NCI-H774 (cell line): ENCODE data around the gene UACA.
A peak's percentile ranks its signal among the peaks of the same experiment; 100 is the strongest.
"Not testable (repeated sequence)": the region's sequence is repeated elsewhere in the genome, so short reads cannot be mapped to it uniquely, and the experiment has no call there.

ENCODE experiments used
- DNase-seq: peaks from one replicate; lab custom pipeline; 2025; lab: John Stamatoyannopoulos, UW

UACA gene

GRCh38 chr15:70752193-70752635 is 11.1 kb downstream of the UACA start:
- DNase-seq, result no peak

GRCh38 chr15:70750203-70750869 is 13.0 kb downstream of the UACA start:
- no peak for DNase-seq

- DNase-seq, result no peak
Measured at GRCh38 chr15:70748281-70748747, 15.0 kb downstream of the UACA start.

- DNase-seq, result not testable (repeated sequence)
Measured at GRCh38 chr15:70746598-70746997, 16.8 kb downstream of the UACA start.

GRCh38 chr15:70742928-70743327 is 20.4 kb downstream of the UACA start:
- DNase-seq, result no peak

- DNase-seq, result no peak
Measured at GRCh38 chr15:70741677-70742293, 21.6 kb downstream of the UACA start.

- no peak for DNase-seq
Measured at GRCh38 chr15:70741107-70741531, 22.2 kb downstream of the UACA start.

- not testable (repeated sequence) for DNase-seq
Measured at GRCh38 chr15:70735040-70735439, 28.3 kb downstream of the UACA start.

- DNase-seq, result no peak
Measured at GRCh38 chr15:70729164-70729563, 34.2 kb downstream of the UACA start.

GRCh38 chr15:70726753-70727152 is 36.6 kb downstream of the UACA start:
- DNase-seq, result no peak

GRCh38 chr15:70723927-70724326 is 39.4 kb downstream of the UACA start:
- DNase-seq, result no peak

GRCh38 chr15:70723122-70723422 is 40.3 kb downstream of the UACA start:
- no peak for DNase-seq

GRCh38 chr15:70722266-70723121 is 40.9 kb downstream of the UACA start:
- DNase-seq, result peak; percentile 25

GRCh38 chr15:70720228-70721016 is 42.9 kb downstream of the UACA start:
- no peak for DNase-seq

- DNase-seq, result no peak
Measured at GRCh38 chr15:70717237-70717793, 46.0 kb downstream of the UACA start.

GRCh38 chr15:70715840-70716485 is 47.4 kb downstream of the UACA start:
- no peak for DNase-seq

GRCh38 chr15:70714565-70714964 is 48.8 kb downstream of the UACA start:
- DNase-seq, result no peak

- no peak for DNase-seq
Measured at GRCh38 chr15:70714015-70714414, 49.3 kb downstream of the UACA start.

GRCh38 chr15:70712271-70712670 is 51.1 kb downstream of the UACA start:
- no peak for DNase-seq

- no peak for DNase-seq
Measured at GRCh38 chr15:70710714-70711113, 52.6 kb downstream of the UACA start.

- DNase-seq, result no peak
Measured at GRCh38 chr15:70708839-70709238, 54.5 kb downstream of the UACA start.
